Liver (tissue), 9 donors: Measurements from ENCODE around the gene STAM2. TPM values are rescaled to one million over a fixed set of nuclear protein-coding genes. Genes with fewer than 3 reads are reported as not detected.

Experiments used
- DNase-seq: peaks from one replicate; pipeline ENCODE4 v3.0.0-alpha.2; 2017; ENCODE audit warnings: low spot score
- H3K27ac ChIP-seq, 2 donors: one replicate each; pipeline ENCODE4 v1.7.0; 2013; ENCODE audit warnings: inconsistent platforms in 2 of 2, low read length in 2 of 2, control low read depth in 1 of 2, low read depth in 1 of 2, mild to moderate bottlenecking in 1 of 2
- H3K27me3 ChIP-seq, 4 donors: one replicate each; pipeline versions ENCODE4 v1.6.1 to v1.7.0; 2013; ENCODE audit warnings: low read length in 3 of 4, inconsistent platforms in 1 of 4, mild to moderate bottlenecking in 1 of 4, moderate library complexity in 1 of 4; ENCODE audit not compliant: control insufficient read depth in 4 of 4, insufficient read depth in 4 of 4
- H3K36me3 ChIP-seq, 4 donors: one replicate each; pipeline versions ENCODE4 v1.6.1 to v1.7.0; 2013; ENCODE audit warnings: low read length in 3 of 4, mild to moderate bottlenecking in 3 of 4, low read depth in 1 of 4, moderate library complexity in 1 of 4; ENCODE audit not compliant: control insufficient read depth in 4 of 4, insufficient read depth in 3 of 4
- H3K4me1 ChIP-seq, 4 donors: one replicate each; pipeline versions ENCODE4 v1.6.1 to v1.7.0; 2013; ENCODE audit warnings: low read length in 3 of 4, mild to moderate bottlenecking in 3 of 4, moderate library complexity in 1 of 4; ENCODE audit not compliant: control insufficient read depth in 4 of 4, insufficient read depth in 4 of 4
- H3K4me3 ChIP-seq, 3 donors: one replicate each; pipeline versions ENCODE4 v1.6.1 to v1.7.0; 2013; ENCODE audit warnings: low read length in 3 of 3, control low read depth in 1 of 3, low read depth in 1 of 3, mild to moderate bottlenecking in 1 of 3
- H3K9ac ChIP-seq, 2 donors: one replicate each; pipeline ENCODE4 v1.7.0; 2013; ENCODE audit warnings: low read length in 2 of 2, mild to moderate bottlenecking in 2 of 2, moderate library complexity in 2 of 2, control low read depth in 1 of 2, low read depth in 1 of 2
- H3K9me3 ChIP-seq, 4 donors: one replicate each; pipeline versions ENCODE4 v1.6.1 to v1.7.0; 2013; ENCODE audit warnings: low read length in 3 of 4; ENCODE audit not compliant: control insufficient read depth in 4 of 4
- ATF3 ChIP-seq: IDR thresholded peaks from 2 replicates; pipeline ENCODE4 v1.6.1; 2016; ENCODE audit warnings: antibody characterized with exemption
- EGR1 ChIP-seq, 2 donors: IDR thresholded peaks; 2 replicates each; pipeline ENCODE4 v1.6.1; 2016 to 2018; ENCODE audit warnings: antibody characterized with exemption in 2 of 2, low read depth in 2 of 2
- GABPA ChIP-seq, 2 donors: IDR thresholded peaks in 1 of 2; conservative IDR thresholded peaks in 1 of 2; 2 replicates each; pipeline ENCODE4 v1.6.1; 2016; ENCODE audit warnings: antibody characterized with exemption in 2 of 2, mild to moderate bottlenecking in 1 of 2, moderate library complexity in 1 of 2
- HNF4G ChIP-seq: IDR thresholded peaks from 2 replicates; pipeline ENCODE4 v1.6.1; 2016; ENCODE audit warnings: antibody characterized with exemption
- JUND ChIP-seq, 2 donors: IDR thresholded peaks; 2 replicates each; pipeline ENCODE4 v1.6.1; 2016; ENCODE audit warnings: antibody characterized with exemption in 2 of 2
- NR2F2 ChIP-seq: IDR thresholded peaks from 2 replicates; pipeline ENCODE4 v1.6.1; 2016; ENCODE audit warnings: antibody characterized with exemption
- RAD21 ChIP-seq, 2 donors: IDR thresholded peaks; 2 replicates each; pipeline ENCODE4 v1.6.1; 2016; ENCODE audit warnings: antibody characterized with exemption in 2 of 2, mild to moderate bottlenecking in 2 of 2
- REST ChIP-seq: IDR thresholded peaks from 2 replicates; pipeline ENCODE4 v1.6.1; 2016; ENCODE audit warnings: antibody characterized with exemption, mild to moderate bottlenecking
- RXRA ChIP-seq, 2 donors: IDR thresholded peaks; 2 replicates each; pipeline ENCODE4 v1.6.1; 2017 to 2018; ENCODE audit warnings: antibody characterized with exemption in 2 of 2, mild to moderate bottlenecking in 1 of 2
- SP1 ChIP-seq: IDR thresholded peaks from 2 replicates; pipeline ENCODE4 v1.6.1; 2018; ENCODE audit warnings: antibody characterized with exemption, mild to moderate bottlenecking
- YY1 ChIP-seq: IDR thresholded peaks from 2 replicates; pipeline ENCODE4 v1.6.1; 2016; ENCODE audit warnings: antibody characterized with exemption, mild to moderate bottlenecking
- WGBS: extraction: QIAGEN DNeasy Blood & Tissue Kit; methylation state at CpG from one replicate; pipeline ENCODE4 v1.1.7; 2013; 5-methylcytosine and 5-hydroxymethylcytosine counted together
- polyA plus RNA-seq, 2 donors: library from polyadenylated mRNA; stranded (reverse) in 1 of 2; unstranded in 1 of 2; fragments of 200-250 nt in 1 of 2; fragments of >200 nt in 1 of 2; fragmentation: Nextera tagmentation in 1 of 2; extraction: Ambion mirVana in 1 of 2; gene quantifications; one replicate each; pipeline versions ENCODE4 v1.2.1 to v1.2.3, GENCODE V29; 2013 to 2015
- total RNA-seq, 2 donors: library from RNA; depleted of rRNA; stranded (reverse); fragments of >200 nt; gene quantifications; one replicate each; pipeline ENCODE4 v1.2.3, GENCODE V29; 2014
- TF ChIP-seq, protein P1 (sequence below): fragments of 150-350 bp; IDR thresholded peaks from 2 replicates; pipeline ENCODE4 v1.5.1; 2017; ENCODE audit warnings: improper control_type of control experiment, low read depth, low read length; ENCODE audit not compliant: missing input control
- TF ChIP-seq, protein P2 (sequence below): IDR thresholded peaks from 2 replicates; pipeline ENCODE4 v1.6.1; 2016; ENCODE audit warnings: antibody characterized with exemption
- donor health status: healthy.
- donor health status: healthy.
- donor health status: healthy.
- donor health status: healthy.
- donor health status: healthy.

STAM2 gene
- total and polyA plus RNA-seq, 4 donors = 4.0 to 18.0 (median 7.2) TPM

GRCh38 chr2:152154462-152154861 lies 21.1 kb downstream of the STAM2 start:
- DNase-seq = no peak
- Histone ChIP-seq H3K4me1 (no peaks in the 10 kb centered on the region), H3K9ac (no peak overlapping the region), H3K9me3 (no peaks in the 10 kb centered on the region), H3K4me3 (no peak overlapping the region), H3K27me3 (no peaks in the 10 kb centered on the region), H3K27ac (no peak overlapping the region), H3K36me3 (no peaks in the 10 kb centered on the region)
- 96% methylated on average over 7 of the region's 7 CpGs for WGBS
- TF ChIP-seq RAD21 (IDR thresholded peaks at IDR 0.05) = no peak
- TF ChIP-seq, protein P1, sequence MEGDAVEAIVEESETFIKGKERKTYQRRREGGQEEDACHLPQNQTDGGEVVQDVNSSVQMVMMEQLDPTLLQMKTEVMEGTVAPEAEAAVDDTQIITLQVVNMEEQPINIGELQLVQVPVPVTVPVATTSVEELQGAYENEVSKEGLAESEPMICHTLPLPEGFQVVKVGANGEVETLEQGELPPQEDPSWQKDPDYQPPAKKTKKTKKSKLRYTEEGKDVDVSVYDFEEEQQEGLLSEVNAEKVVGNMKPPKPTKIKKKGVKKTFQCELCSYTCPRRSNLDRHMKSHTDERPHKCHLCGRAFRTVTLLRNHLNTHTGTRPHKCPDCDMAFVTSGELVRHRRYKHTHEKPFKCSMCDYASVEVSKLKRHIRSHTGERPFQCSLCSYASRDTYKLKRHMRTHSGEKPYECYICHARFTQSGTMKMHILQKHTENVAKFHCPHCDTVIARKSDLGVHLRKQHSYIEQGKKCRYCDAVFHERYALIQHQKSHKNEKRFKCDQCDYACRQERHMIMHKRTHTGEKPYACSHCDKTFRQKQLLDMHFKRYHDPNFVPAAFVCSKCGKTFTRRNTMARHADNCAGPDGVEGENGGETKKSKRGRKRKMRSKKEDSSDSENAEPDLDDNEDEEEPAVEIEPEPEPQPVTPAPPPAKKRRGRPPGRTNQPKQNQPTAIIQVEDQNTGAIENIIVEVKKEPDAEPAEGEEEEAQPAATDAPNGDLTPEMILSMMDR = no peak
- no peak for TF ChIP-seq NR2F2
- TF ChIP-seq RXRA (IDR thresholded peaks at IDR 0.05) = no peak
- no peak for TF ChIP-seq GABPA (IDR thresholded peaks at IDR 0.05 in 1 of 2, conservative IDR thresholded peaks at IDR 0.05 in 1 of 2)

DNA sequence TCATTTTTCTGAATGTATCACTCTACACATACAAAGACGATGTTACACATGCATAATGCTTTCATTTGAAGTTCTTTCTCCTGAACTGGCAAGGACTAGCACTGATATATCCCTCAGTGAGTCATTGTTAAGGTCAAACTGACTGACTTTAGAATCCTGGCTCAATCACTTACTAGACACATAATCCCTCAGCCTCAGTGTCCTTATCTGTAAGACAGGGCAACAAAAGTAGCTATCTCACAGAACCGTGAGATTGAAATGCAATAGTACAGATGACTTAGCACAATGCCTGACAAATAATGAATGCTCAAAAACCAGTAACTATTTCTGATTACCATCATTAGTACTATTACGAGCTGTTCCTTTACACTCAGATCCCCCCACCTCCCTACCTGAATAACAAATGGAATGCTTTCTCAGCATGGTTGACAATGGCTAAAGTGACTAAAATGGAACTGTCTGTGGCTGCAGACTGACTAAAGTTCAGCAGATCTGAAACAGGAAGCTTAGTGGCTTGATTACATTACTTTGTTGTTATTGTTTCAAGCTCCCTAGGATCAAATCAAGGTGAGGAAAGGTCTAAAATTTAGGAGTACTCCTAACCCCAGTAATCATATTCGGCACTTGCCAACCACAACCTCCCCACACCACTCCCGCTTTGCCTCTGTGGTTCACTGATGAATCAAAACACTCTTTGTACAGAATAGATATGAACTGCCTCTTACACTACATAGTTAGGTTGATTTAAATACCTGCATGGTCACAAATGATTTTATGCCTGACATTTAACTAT lies 40.9 kb downstream of the STAM2 start:
- Histone ChIP-seq H3K36me3 (peaks cover 0 to 12% (median 4%) of the 10 kb centered on the region in 4 donors), H3K4me3 (no peak overlapping the region), H3K9ac (no peak overlapping the region), H3K27me3 (no peaks in the 10 kb centered on the region), H3K27ac (no peak overlapping the region), H3K4me1 (no peaks in the 10 kb centered on the region), H3K9me3 (no peaks in the 10 kb centered on the region)
- WGBS = 87% methylated on average over 5 of the region's 5 CpGs
- TF ChIP-seq NR2F2 (no peak), ATF3 (no peak), GABPA (IDR thresholded peaks at IDR 0.05 in 1 of 2, conservative IDR thresholded peaks at IDR 0.05 in 1 of 2) (no peak), EGR1 (IDR thresholded peaks at IDR 0.05; ENCODE audit: low read depth in 2 of 2) (no peak), SP1 (no peak), JUND (IDR thresholded peaks at IDR 0.05) (no peak), RXRA (IDR thresholded peaks at IDR 0.05) (no peak), YY1 (no peak), HNF4G (no peak), REST (no peak)
- TF ChIP-seq, protein P2, sequence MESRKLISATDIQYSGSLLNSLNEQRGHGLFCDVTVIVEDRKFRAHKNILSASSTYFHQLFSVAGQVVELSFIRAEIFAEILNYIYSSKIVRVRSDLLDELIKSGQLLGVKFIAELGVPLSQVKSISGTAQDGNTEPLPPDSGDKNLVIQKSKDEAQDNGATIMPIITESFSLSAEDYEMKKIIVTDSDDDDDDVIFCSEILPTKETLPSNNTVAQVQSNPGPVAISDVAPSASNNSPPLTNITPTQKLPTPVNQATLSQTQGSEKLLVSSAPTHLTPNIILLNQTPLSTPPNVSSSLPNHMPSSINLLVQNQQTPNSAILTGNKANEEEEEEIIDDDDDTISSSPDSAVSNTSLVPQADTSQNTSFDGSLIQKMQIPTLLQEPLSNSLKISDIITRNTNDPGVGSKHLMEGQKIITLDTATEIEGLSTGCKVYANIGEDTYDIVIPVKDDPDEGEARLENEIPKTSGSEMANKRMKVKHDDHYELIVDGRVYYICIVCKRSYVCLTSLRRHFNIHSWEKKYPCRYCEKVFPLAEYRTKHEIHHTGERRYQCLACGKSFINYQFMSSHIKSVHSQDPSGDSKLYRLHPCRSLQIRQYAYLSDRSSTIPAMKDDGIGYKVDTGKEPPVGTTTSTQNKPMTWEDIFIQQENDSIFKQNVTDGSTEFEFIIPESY = no peak
- no peak for DNase-seq
